Measurements from ENCODE around the gene ASPSCR1. TPM values are rescaled to one million over a fixed set of nuclear protein-coding genes. Genes with fewer than 3 reads are reported as not detected.

Gene ASPSCR1
- total and polyA plus RNA-seq, 2 of the 13 experiments (the other 11 are each of a cell fraction or from before 2014, with no cell fraction given), result 274 to 314 TPM

GRCh38 chr17:82003411-82004381, 26.3 kb downstream of the ASPSCR1 start (continued):
- TF ChIP-seq, protein P1, sequence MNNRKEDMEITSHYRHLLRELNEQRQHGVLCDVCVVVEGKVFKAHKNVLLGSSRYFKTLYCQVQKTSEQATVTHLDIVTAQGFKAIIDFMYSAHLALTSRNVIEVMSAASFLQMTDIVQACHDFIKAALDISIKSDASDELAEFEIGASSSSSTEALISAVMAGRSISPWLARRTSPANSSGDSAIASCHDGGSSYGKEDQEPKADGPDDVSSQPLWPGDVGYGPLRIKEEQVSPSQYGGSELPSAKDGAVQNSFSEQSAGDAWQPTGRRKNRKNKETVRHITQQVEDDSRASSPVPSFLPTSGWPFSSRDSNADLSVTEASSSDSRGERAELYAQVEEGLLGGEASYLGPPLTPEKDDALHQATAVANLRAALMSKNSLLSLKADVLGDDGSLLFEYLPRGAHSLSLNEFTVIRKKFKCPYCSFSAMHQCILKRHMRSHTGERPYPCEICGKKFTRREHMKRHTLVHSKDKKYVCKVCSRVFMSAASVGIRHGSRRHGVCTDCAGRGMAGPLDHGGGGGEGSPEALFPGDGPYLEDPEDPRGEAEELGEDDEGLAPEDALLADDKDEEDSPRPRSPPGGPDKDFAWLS (CRISPR knock-in tag; IDR thresholded peaks at IDR 0.05; ENCODE audit: borderline replicate concordance), result no peak; the same call in none of the 2 replicates
- TF ChIP-seq ZNF550 (CRISPR knock-in tag; IDR thresholded peaks at IDR 0.05; ENCODE audit: borderline replicate concordance), result 0 out of 2 replicates have a peak, but pooled peaks have one; percentile 93
- TF ChIP-seq TOPORS (CRISPR knock-in tag; IDR thresholded peaks at IDR 0.05), result no peak; the same call in 1 of the 2 replicates
- no peak for TF ChIP-seq CEBPB (IDR thresholded peaks at IDR 0.05; ENCODE audit: borderline replicate concordance, low read depth, low read length)
- TF ChIP-seq ZNF333 (CRISPR knock-in tag; IDR thresholded peaks at IDR 0.05; ENCODE audit: borderline replicate concordance), result no peak; the same call in 1 of the 2 replicates
- peak; percentile 64; the same call in 1 of the 2 replicates for TF ChIP-seq HMG20B (CRISPR knock-in tag; conservative IDR thresholded peaks at IDR 0.05)
- peak; percentile 89 for TF ChIP-seq SRY (CRISPR knock-in tag; IDR thresholded peaks at IDR 0.05)
- TF ChIP-seq KLF15 (CRISPR knock-in tag; IDR thresholded peaks at IDR 0.05; ENCODE audit: borderline replicate concordance), result no peak; the same call in 1 of the 2 replicates
- peak; percentile 95; the same call in 1 of the 2 replicates for TF ChIP-seq DNMT3B (CRISPR knock-in tag; conservative IDR thresholded peaks at IDR 0.05)
- TF ChIP-seq KLF11 (CRISPR knock-in tag; IDR thresholded peaks at IDR 0.05), result no peak
- peak; percentile 100 for TF ChIP-seq ZBTB38 (CRISPR knock-in tag; IDR thresholded peaks at IDR 0.05)
- peak; percentile 78 for TF ChIP-seq MXD4 (CRISPR knock-in tag; IDR thresholded peaks at IDR 0.05)
- TF ChIP-seq SMAD3 (CRISPR knock-in tag; IDR thresholded peaks at IDR 0.05), result peak; percentile 83
- TF ChIP-seq STAT5B (CRISPR knock-in tag; IDR thresholded peaks at IDR 0.05), result 0 out of 2 replicates have a peak, but pooled peaks have one; percentile 19
- TF ChIP-seq SOX6 (IDR thresholded peaks at IDR 0.05), result no peak
- peak; percentile 61 for TF ChIP-seq SOX6 (CRISPR knock-in tag; IDR thresholded peaks at IDR 0.05)
- no peak for TF ChIP-seq SRF (IDR thresholded peaks at IDR 0.05; ENCODE audit: low read depth, low read length)
- peak; percentile 51 for TF ChIP-seq FOXO1 (CRISPR knock-in tag; IDR thresholded peaks at IDR 0.05)
- 0 out of 2 replicates have a peak, but pooled peaks have one; percentile 51 for TF ChIP-seq ZNF263 (CRISPR knock-in tag; IDR thresholded peaks at IDR 0.05)
- peak; percentile 84 for TF ChIP-seq NKX3-1 (CRISPR knock-in tag; IDR thresholded peaks at IDR 0.05)
- no peak for TF ChIP-seq HCFC1 (IDR thresholded peaks at IDR 0.05; ENCODE audit: low read depth, low read length)
- no peak for TF ChIP-seq ZNF549 (CRISPR knock-in tag; IDR thresholded peaks at IDR 0.05)
- TF ChIP-seq TRIM22 (IDR thresholded peaks at IDR 0.05), result no peak
- peak; percentile 63; the same call in 1 of the 2 replicates for TF ChIP-seq YEATS4 (CRISPR knock-in tag; IDR thresholded peaks at IDR 0.05; ENCODE audit: borderline replicate concordance)
- no peak for TF ChIP-seq ZNF121 (CRISPR knock-in tag; IDR thresholded peaks at IDR 0.05)
